ACHN (cell line): Measurements from ENCODE around the gene LHX3.
A peak's percentile ranks its signal among the peaks of the same experiment; 100 is the strongest.

Experiments
- DNase-seq: peaks from one replicate; pipeline ENCODE4 v3.0.0-alpha.2; 2015
- in situ Hi-C: cut with HindIII; loops from 2 replicates; pipeline ENCODE4 v1.10.0; 2017; ENCODE audit warnings: low sequenced_read_pairs, low pct_ligation_motif_present, low pct_unique_long_range_greater_than_20kb

LHX3 gene

GRCh38 chr9:136204838-136205706, at the start of gene LHX3:
TSS of gene LHX3 (minus strand) at chr9:136205128. CDS start at chr9:136205012, 116 bp downstream.
- in situ Hi-C loops = no loop called here
- DNase-seq = peak; percentile 35

DNA sequence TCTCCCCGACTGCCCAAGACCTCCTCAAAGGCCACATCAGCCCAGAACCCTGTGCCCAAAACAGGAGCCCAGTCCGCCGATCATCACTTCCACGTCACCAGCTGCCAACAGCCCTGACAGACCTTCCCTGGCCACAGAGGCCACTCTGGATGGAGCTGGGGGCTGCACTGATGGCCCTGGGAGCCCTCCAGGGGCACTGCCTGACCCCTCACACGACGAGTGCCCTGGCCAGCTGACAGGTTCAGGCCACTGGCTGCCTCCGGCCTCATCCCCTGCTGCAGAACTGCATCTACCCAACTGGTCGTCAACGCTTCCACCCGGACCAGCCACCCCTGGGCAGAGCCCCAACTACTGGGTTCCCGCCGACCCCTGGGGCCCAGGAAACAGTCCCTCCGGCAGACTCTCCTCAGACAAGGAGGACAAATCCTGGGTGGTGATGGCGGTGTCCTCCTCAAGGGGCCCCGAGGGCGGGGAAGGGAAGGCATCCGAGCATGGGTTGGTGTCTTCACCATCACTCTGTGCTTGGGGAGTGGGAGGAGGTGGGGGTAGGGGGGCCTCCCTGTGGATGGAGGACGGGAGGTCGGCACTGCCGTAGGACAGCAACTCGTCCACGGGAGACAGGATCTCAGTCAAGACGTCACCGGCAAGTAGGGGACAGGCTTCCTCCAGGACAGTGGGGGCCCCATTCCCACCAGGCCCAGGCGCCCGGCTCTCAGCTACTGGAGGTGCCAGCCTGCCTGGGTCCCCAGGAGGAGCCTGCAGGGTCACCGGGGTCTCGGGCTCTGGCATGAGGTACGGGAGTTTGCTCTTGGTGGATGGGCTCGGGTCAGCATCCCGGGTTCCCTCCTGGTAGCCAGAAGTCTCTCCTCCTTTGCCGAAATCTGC, 48.6 kb upstream of the LHX3 start:
- in situ Hi-C loops = no loop called here
- DNase-seq = no peak

- no peak for DNase-seq
- in situ Hi-C loops = no loop called here
Measured at GRCh38 chr9:136252846-136253245, 47.9 kb upstream of the LHX3 start.

- DNase-seq = no peak
- in situ Hi-C loops = no loop called here
Measured at GRCh38 chr9:136252281-136252680, 47.4 kb upstream of the LHX3 start.

GRCh38 chr9:136251264-136252115, 46.6 kb upstream of the LHX3 start:
- no peak for DNase-seq
- in situ Hi-C loops = no loop called here

DNA sequence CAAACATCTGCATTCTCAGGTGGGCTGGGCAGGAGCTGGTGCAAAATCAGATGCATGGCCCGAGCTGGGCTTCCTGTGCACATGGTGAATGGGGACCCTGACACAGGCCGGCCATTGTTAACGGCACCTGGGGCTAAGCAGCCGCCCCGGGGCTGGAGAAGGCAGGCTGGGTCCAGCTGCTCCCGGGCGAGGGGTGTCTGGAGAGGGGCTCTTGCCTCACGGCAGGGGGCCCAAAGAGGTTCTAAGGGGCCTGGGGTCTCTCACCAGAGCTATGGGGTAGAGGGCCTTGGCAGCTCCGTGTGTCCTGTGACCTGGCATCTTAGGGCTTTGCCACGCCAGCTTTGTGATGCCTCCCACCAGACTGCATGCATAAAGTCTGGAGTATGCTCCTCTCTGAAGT, 45.7 kb upstream of the LHX3 start:
- in situ Hi-C loops = no loop called here
- DNase-seq = no peak

DNA sequence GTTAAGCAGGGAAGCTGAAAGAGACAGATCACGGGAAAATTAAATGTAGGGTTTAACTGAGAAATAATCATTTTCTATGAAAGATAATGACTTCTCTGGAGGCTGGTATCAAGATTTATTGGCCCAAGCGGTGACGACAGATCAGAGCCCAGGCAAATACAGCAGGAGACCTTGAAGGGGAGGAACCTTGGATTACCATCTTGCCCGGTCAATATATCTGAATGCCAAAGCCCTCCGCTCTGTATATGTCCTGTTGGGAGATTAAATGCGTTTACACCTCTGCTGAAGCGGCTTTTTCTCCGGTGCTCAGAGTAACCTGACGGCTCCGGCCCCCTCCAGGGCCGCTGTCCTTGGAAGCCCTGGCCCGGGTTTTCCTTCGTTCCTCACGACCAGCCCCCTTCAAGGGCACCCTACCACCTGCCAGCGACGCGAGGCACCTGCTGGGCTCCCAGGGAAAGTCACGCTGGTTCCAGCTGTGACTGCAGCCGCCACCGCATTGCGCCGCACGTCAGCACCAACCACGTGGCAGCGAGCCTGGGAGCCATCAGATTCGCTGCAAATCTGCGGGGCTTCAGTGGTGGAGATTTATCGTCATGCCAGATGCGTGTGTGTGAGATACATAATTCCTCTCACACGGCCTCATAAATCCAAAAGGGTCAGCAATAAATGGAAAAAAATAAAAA, 45.1 kb upstream of the LHX3 start:
- in situ Hi-C loops = no loop called here
- DNase-seq = no peak

GRCh38 chr9:136248951-136249876, 44.3 kb upstream of the LHX3 start:
- in situ Hi-C loops = no loop called here

DNA sequence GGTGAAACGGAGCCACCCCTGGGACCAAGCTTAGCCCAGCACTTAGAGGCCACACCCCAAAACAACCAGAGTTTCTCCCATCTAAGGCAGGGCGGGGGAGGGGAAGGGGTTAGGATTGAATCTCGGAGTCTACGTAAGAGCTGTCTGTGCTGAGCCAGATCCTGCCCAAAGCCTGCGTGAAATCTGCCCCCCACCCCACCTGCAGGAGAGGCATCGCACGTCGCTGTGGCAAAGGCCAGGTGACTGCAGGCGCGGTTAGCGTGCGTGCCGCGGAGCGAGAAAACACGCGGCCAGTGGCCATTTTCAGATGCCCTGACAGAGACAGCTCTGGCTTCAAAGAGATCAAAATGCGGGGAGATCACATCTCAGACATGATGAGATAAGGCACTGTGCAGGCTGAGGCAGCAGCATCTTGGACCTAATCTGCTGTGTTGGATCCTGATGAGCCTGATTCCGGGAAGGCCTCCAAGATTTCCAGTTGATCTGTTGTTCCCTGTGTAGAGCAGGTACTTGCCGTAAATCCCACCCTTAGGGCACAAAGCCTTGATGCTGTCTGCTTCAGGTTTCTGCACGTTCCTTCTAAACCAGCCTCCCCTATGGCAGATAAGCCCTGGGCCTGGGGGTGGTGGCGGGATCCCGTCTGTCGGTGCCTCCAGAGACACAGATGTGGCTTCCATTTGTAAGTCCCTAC, 43.2 kb upstream of the LHX3 start:
- in situ Hi-C loops = no loop called here
- no peak for DNase-seq

More at GRCh38 chr9:136248951-136249876, 44.3 kb upstream of the LHX3 start:
- no peak for DNase-seq

- no peak for DNase-seq
- in situ Hi-C loops = no loop called here
Measured at GRCh38 chr9:136247551-136247916, 42.6 kb upstream of the LHX3 start.

GRCh38 chr9:136246849-136247550, 42.1 kb upstream of the LHX3 start:
- DNase-seq = no peak
- in situ Hi-C loops = no loop called here

DNA sequence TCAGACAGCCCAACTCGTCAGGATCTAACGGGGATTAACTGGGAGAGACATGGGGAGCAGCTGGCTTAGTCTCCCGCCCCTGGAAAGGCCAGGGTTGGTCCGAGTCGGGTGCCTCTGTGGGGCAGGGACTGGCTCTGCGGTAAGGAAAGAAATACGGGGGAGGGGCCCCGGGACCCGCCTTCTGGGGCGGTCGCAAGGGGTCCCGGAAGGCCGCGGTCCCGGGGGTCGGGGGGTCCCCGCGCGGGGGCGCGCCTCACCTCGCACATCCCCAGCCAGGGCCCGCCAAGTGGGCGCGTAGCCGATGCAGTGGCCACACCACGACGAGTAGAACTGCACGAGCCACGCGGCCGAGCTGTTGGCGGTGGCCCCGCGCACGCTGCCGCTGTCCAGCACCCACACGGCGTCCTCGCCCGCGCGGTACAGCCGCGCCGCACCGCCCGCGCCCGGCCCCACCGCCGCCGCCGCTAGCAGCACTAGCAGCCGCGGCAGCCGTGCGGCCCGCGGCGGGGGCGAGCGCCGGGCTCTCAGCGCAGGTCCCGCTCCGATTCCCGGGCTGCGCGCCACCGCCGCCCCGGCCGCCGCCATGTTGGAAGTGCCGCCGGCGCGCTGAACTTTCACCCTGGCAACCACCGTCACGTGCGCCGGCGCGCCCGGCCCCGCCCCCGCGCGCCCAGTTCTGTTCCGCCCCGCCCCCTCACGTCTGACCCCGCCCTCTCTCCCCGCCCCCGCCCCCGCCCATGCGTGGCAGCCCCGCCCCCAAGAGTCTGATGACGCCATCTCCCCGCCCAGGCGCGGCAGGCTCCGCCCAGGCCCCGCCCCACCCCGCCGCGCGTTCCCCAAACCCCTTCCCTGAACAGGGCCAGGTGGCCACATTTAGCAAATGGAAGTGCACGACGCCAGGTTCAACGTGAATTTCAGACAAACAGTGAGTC, 40.6 kb upstream of the LHX3 start, which contains the start of gene QSOX2:
TSS of gene QSOX2 (minus strand) at position 594 of the 932 bp plus-strand sequence. CDS start at position 585, 9 bp downstream.
- in situ Hi-C loops = no loop called here

DNA sequence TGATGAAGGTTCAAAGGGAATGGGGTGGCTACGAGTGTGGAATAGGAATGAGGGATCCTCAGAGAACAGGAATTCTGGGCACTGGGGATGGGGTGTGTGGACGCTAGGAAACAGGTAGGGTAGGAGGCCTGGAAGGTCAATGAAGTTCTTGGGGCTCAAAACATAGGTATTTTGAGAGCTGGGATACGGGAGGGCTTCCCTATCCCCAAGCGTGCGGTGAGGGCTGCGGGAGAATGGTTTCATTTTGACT, 40.0 kb upstream of the LHX3 start:
- in situ Hi-C loops = no loop called here
- DNase-seq = no peak

More for the DNA sequence above, 40.6 kb upstream of the LHX3 start, which contains the start of gene QSOX2:
- peak; percentile 61 for DNase-seq

DNA sequence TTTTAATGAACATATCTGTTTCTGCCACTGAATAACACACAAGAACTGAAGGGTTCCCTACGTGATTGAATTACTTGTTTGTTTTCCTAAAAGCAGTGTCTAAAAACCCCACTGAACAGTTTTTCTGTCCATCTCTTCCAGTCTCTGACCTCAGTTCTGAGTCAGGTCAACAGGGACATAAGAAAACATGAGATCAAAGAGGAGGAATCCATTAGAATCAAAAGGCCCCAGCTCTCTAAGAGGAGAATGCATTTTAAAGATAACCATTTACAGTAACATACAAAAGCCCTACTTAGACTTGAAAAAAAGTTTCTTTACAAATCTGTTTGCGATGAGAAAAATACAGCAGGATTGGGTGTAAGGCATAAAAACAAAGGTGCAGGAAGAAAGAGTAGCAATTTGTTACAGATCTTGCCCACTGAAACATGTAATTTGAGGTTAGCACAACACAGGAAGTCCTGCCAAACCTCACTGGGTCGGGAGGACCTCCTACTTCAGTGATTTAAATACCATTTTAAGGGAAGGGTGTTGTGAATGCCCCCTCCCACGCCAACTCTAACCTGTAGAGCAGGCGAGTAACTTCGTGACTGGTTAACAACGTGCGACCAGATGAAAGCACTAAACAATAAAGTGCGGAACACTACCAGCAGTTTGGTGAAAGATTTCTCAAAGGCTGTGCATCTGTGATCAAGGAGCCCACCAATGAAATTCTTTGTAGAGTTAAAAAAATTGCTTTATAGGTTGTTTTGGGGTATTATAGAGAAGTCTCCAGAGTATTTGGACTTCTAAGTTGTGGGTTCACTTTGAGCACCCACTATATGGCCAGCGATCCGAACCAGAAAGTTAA, 39.4 kb upstream of the LHX3 start:
- DNase-seq = peak; percentile 15

More for the DNA sequence above, 39.4 kb upstream of the LHX3 start:
- in situ Hi-C loops = no loop called here
